HCT116 (cell line): Measurements from ENCODE around the gene TAOK3.
A peak's percentile ranks its signal among the peaks of the same experiment; 100 is the strongest.

Experiments used
- EGR1 ChIP-seq: IDR thresholded peaks from 2 replicates; pipeline ENCODE4 v1.6.1; 2012; ENCODE audit warnings: low read depth
- EZH2 ChIP-seq: fragments of 200-600 bp; sonication (generic); IDR thresholded peaks from 2 replicates; pipeline ENCODE4 v1.6.1; 2017; ENCODE audit warnings: antibody characterized with exemption, mixed run types
- EZH2phosphoT487 ChIP-seq: fragments of 200-600 bp; IDR thresholded peaks from 2 replicates; pipeline ENCODE4 v1.6.1; 2018; ENCODE audit warnings: antibody characterized with exemption, borderline replicate concordance
- POLR2A ChIP-seq: IDR thresholded peaks from 2 replicates; pipeline ENCODE4 v1.7.0; 2011; ENCODE audit warnings: borderline replicate concordance; ENCODE audit not compliant: insufficient read depth, insufficient read length; ENCODE audit errors: extremely low read depth
- POLR2AphosphoS5 ChIP-seq: IDR thresholded peaks from 2 replicates; pipeline ENCODE4 v1.6.1; 2011; ENCODE audit warnings: mild to moderate bottlenecking, low read depth, low read length, moderate library complexity
- SIN3A ChIP-seq: IDR thresholded peaks from 2 replicates; pipeline ENCODE4 v1.6.1; 2012; ENCODE audit warnings: low read depth
- YY1 ChIP-seq: IDR thresholded peaks from 2 replicates; pipeline ENCODE4 v1.6.1; 2011; ENCODE audit warnings: low read length, low read depth, moderate library complexity, mild to moderate bottlenecking; ENCODE audit not compliant: insufficient replicate concordance; ENCODE audit errors: extremely low read depth
- ZNF274 ChIP-seq: fragments of 200-500 bp; sonication (Bioruptor generic); IDR thresholded peaks from 2 replicates; pipeline ENCODE4 v1.6.1; 2014; ENCODE audit warnings: mild to moderate bottlenecking, low read depth, low read length, inconsistent platforms
- TF ChIP-seq, protein P1 (sequence below), 3 experiments: fragments of 200-600 bp in 1 of 3; sonication (generic) in 1 of 3; IDR thresholded peaks in 2 of 3; conservative IDR thresholded peaks in 1 of 3; 2 replicates each; pipeline ENCODE4 v1.5.1; 2012 to 2017; ENCODE audit warnings: low read depth in 2 of 3, low read length in 2 of 3, antibody characterized with exemption in 1 of 3, borderline replicate concordance in 1 of 3, control low read depth in 1 of 3, mild to moderate bottlenecking in 1 of 3, mixed read lengths in 1 of 3, mixed run types in 1 of 3, moderate library complexity in 1 of 3; ENCODE audit not compliant: insufficient read depth in 1 of 3
- TF ChIP-seq, protein P2 (sequence below): IDR thresholded peaks from 2 replicates; pipeline ENCODE4 v1.6.1; 2011; ENCODE audit warnings: mild to moderate bottlenecking, low read length, moderate library complexity; ENCODE audit not compliant: insufficient replicate concordance; ENCODE audit errors: extremely low read depth
- TF ChIP-seq, protein P3 (sequence below): IDR thresholded peaks from 2 replicates; pipeline ENCODE4 v1.6.1; 2012; ENCODE audit warnings: low read depth
- TF ChIP-seq, protein P4 (sequence below): IDR thresholded peaks from 2 replicates; pipeline ENCODE4 v1.6.1; 2012

DNA sequence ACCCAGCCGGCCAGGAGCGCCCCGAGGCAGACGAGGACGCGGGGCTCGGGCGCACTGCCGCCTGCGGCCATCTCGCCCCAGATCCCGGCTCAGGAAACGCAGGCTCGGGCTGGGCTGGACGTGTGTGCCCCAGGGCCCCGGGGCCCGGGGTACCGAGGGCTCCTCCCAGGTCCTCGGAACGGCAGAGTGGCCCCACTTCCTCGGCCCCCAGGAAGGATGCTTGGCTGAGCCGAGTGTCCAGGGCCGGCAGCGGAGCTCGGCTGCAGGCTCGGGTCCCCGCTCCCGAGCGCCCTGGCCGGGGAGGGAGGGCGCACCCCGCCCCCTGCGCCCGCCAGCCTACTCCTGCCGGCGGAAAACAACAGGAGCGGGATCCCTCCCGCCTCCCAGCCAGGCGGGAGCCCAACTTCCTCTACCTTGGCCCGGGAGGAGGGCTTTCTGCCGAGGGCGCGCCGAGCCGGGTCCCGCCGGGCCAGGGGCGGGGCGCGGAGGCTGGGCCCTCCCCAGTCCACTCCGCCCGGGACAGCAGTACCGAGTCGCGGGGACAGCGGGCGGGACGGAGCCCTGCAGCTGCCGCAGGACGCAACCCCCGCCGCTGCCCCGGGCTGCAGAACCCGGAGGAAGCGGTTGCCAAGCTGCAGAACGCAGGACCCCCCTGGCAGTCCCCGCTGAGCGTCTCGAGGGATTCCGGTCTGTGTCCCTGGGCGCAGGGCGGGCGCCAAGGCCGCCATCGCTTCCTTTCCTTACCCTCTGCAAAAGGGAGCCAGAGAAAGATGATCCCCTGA, 268.9 kb downstream of the TAOK3 start, which contains the start of gene VSIG10:
- TF ChIP-seq, protein P1, sequence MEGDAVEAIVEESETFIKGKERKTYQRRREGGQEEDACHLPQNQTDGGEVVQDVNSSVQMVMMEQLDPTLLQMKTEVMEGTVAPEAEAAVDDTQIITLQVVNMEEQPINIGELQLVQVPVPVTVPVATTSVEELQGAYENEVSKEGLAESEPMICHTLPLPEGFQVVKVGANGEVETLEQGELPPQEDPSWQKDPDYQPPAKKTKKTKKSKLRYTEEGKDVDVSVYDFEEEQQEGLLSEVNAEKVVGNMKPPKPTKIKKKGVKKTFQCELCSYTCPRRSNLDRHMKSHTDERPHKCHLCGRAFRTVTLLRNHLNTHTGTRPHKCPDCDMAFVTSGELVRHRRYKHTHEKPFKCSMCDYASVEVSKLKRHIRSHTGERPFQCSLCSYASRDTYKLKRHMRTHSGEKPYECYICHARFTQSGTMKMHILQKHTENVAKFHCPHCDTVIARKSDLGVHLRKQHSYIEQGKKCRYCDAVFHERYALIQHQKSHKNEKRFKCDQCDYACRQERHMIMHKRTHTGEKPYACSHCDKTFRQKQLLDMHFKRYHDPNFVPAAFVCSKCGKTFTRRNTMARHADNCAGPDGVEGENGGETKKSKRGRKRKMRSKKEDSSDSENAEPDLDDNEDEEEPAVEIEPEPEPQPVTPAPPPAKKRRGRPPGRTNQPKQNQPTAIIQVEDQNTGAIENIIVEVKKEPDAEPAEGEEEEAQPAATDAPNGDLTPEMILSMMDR (IDR thresholded peaks at IDR 0.05 in 2 of 3, conservative IDR thresholded peaks at IDR 0.05 in 1 of 3; ENCODE audit: borderline replicate concordance in 1 of 3, insufficient read depth in 1 of 3, low read depth in 2 of 3, low read length in 2 of 3), result no peak
- TF ChIP-seq POLR2A (peak; percentile 41), ZNF274 (no peak), SIN3A (peak; percentile 87), EZH2 (no peak), POLR2AphosphoS5 (peak; percentile 88), YY1 (peak; percentile 60), EZH2phosphoT487 (no peak), EGR1 (no peak; the same call in 1 of the 2 replicates)
- TF ChIP-seq, protein P2, sequence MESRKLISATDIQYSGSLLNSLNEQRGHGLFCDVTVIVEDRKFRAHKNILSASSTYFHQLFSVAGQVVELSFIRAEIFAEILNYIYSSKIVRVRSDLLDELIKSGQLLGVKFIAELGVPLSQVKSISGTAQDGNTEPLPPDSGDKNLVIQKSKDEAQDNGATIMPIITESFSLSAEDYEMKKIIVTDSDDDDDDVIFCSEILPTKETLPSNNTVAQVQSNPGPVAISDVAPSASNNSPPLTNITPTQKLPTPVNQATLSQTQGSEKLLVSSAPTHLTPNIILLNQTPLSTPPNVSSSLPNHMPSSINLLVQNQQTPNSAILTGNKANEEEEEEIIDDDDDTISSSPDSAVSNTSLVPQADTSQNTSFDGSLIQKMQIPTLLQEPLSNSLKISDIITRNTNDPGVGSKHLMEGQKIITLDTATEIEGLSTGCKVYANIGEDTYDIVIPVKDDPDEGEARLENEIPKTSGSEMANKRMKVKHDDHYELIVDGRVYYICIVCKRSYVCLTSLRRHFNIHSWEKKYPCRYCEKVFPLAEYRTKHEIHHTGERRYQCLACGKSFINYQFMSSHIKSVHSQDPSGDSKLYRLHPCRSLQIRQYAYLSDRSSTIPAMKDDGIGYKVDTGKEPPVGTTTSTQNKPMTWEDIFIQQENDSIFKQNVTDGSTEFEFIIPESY, result no peak
- TF ChIP-seq, protein P3, sequence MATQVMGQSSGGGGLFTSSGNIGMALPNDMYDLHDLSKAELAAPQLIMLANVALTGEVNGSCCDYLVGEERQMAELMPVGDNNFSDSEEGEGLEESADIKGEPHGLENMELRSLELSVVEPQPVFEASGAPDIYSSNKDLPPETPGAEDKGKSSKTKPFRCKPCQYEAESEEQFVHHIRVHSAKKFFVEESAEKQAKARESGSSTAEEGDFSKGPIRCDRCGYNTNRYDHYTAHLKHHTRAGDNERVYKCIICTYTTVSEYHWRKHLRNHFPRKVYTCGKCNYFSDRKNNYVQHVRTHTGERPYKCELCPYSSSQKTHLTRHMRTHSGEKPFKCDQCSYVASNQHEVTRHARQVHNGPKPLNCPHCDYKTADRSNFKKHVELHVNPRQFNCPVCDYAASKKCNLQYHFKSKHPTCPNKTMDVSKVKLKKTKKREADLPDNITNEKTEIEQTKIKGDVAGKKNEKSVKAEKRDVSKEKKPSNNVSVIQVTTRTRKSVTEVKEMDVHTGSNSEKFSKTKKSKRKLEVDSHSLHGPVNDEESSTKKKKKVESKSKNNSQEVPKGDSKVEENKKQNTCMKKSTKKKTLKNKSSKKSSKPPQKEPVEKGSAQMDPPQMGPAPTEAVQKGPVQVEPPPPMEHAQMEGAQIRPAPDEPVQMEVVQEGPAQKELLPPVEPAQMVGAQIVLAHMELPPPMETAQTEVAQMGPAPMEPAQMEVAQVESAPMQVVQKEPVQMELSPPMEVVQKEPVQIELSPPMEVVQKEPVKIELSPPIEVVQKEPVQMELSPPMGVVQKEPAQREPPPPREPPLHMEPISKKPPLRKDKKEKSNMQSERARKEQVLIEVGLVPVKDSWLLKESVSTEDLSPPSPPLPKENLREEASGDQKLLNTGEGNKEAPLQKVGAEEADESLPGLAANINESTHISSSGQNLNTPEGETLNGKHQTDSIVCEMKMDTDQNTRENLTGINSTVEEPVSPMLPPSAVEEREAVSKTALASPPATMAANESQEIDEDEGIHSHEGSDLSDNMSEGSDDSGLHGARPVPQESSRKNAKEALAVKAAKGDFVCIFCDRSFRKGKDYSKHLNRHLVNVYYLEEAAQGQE, result no peak
- TF ChIP-seq, protein P4, sequence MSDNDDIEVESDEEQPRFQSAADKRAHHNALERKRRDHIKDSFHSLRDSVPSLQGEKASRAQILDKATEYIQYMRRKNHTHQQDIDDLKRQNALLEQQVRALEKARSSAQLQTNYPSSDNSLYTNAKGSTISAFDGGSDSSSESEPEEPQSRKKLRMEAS, result 0 out of 2 replicates have a peak, but pooled peaks have one; percentile 37
